ENCODE data around the gene SLC2A8. TPM values are rescaled to one million over a fixed set of nuclear protein-coding genes. Genes with fewer than 3 reads are reported as not detected.

The SLC2A8 gene
- total RNA-seq, 4 donors from 2014 or later: 19.8 to 31.2 (median 25.7) TPM

- Histone ChIP-seq H3K4me1 (peaks cover 0 to 4% of the 10 kb centered on the region in 2 donors), H3K27ac (peak overlapping the region in 3 of 4 donors; percentile 6 to 67 (median 37)), H3K36me3 (no peaks in the 10 kb centered on the region), H3K27me3 (no peaks in the 10 kb centered on the region), H3K9me3 (no peaks in the 10 kb centered on the region), H3K4me3 (no peak overlapping the region)
- TF ChIP-seq CTCF (IDR thresholded peaks at IDR 0.05 in 4 of 5, conservative IDR thresholded peaks at IDR 0.05 in 1 of 5) (peak in 4 of 5 experiments; percentile 19 to 48 (median 35)), POLR2A (IDR thresholded peaks at IDR 0.05) (no peak)
- DNase-seq (no peak), ATAC-seq (peak in 1 of 2 donors; percentile 84)
- intact Hi-C loops (cut with DNase I; ENCODE audit: low total_unique reads): no loop called here
- in situ Hi-C loops (cut with MboI; ENCODE audit: low sequenced_read_pairs in 4 of 4): no loop called here
These were observed 36.7 kb upstream of the SLC2A8 start for GRCh38 chr9:127360250-127360649.

- no peaks in the 10 kb centered on the region for H3K27me3 ChIP-seq
- H3K9me3 ChIP-seq: no peaks in the 10 kb centered on the region
- DNase-seq (no peak), ATAC-seq (no peak)
- intact Hi-C loops (cut with DNase I; ENCODE audit: low total_unique reads): no loop called here
- peaks cover 0 to 4% of the 10 kb centered on the region in 2 donors for H3K4me1 ChIP-seq
- H3K27ac ChIP-seq: peak overlapping the region in 2 of 4 donors; percentile 2 to 37
- H3K36me3 ChIP-seq: no peaks in the 10 kb centered on the region
- TF ChIP-seq POLR2A (IDR thresholded peaks at IDR 0.05): no peak
- peak in 1 of 5 experiments; percentile 14 for TF ChIP-seq CTCF (IDR thresholded peaks at IDR 0.05 in 4 of 5, conservative IDR thresholded peaks at IDR 0.05 in 1 of 5)
- in situ Hi-C loops (cut with MboI; ENCODE audit: low sequenced_read_pairs in 4 of 4): no loop called here
- no peak overlapping the region for H3K4me3 ChIP-seq
These were observed 36.1 kb upstream of the SLC2A8 start for GRCh38 chr9:127360829-127361228.

GRCh38 chr9:127361561-127361960 is 35.4 kb upstream of the SLC2A8 start:
- H3K27me3 ChIP-seq: no peaks in the 10 kb centered on the region
- no peak for TF ChIP-seq CTCF (IDR thresholded peaks at IDR 0.05 in 4 of 5, conservative IDR thresholded peaks at IDR 0.05 in 1 of 5)
- TF ChIP-seq POLR2A (IDR thresholded peaks at IDR 0.05): no peak
- H3K4me1 ChIP-seq: peaks cover 0 to 4% of the 10 kb centered on the region in 2 donors
- no peaks in the 10 kb centered on the region for H3K36me3 ChIP-seq
- DNase-seq (no peak), ATAC-seq (no peak)
- H3K27ac ChIP-seq: no peak overlapping the region
- intact Hi-C loops (cut with DNase I; ENCODE audit: low total_unique reads): no loop called here
- no peaks in the 10 kb centered on the region for H3K9me3 ChIP-seq
- no peak overlapping the region for H3K4me3 ChIP-seq
- in situ Hi-C loops (cut with MboI; ENCODE audit: low sequenced_read_pairs in 4 of 4): no loop called here

GRCh38 chr9:127362829-127363228 is 34.1 kb upstream of the SLC2A8 start:
- DNase-seq: no peak
- Histone ChIP-seq H3K4me3 (no peak overlapping the region), H3K27me3 (no peaks in the 10 kb centered on the region), H3K36me3 (no peaks in the 10 kb centered on the region), H3K4me1 (peaks cover 0 to 4% of the 10 kb centered on the region in 2 donors), H3K27ac (no peak overlapping the region), H3K9me3 (no peaks in the 10 kb centered on the region)
- TF ChIP-seq CTCF (IDR thresholded peaks at IDR 0.05 in 4 of 5, conservative IDR thresholded peaks at IDR 0.05 in 1 of 5): no peak
- no peak for TF ChIP-seq POLR2A (IDR thresholded peaks at IDR 0.05)
- intact Hi-C loops (cut with DNase I; ENCODE audit: low total_unique reads) (no loop called here), in situ Hi-C loops (cut with MboI; ENCODE audit: low sequenced_read_pairs in 4 of 4) (no loop called here)
- no peak for ATAC-seq

- no peaks in the 10 kb centered on the region for H3K36me3 ChIP-seq
- TF ChIP-seq POLR2A (IDR thresholded peaks at IDR 0.05) (no peak), CTCF (IDR thresholded peaks at IDR 0.05 in 4 of 5, conservative IDR thresholded peaks at IDR 0.05 in 1 of 5) (no peak)
- H3K27ac ChIP-seq: no peak overlapping the region
- intact Hi-C loops (cut with DNase I; ENCODE audit: low total_unique reads) (no loop called here), in situ Hi-C loops (cut with MboI; ENCODE audit: low sequenced_read_pairs in 4 of 4) (no loop called here)
- ATAC-seq (no peak), DNase-seq (no peak)
- no peaks in the 10 kb centered on the region for H3K9me3 ChIP-seq
- H3K27me3 ChIP-seq: no peaks in the 10 kb centered on the region
- no peak overlapping the region for H3K4me3 ChIP-seq
- no peaks in the 10 kb centered on the region for H3K4me1 ChIP-seq
These were observed 31.5 kb upstream of the SLC2A8 start for GRCh38 chr9:127365461-127365860.
